ENCODE data around the gene TMED9. TPM values are rescaled to one million over a fixed set of nuclear protein-coding genes. Genes with fewer than 3 reads are reported as not detected.

TMED9 gene
- total RNA-seq, 1 experiment from 2014 or later = 156 TPM

DNA sequence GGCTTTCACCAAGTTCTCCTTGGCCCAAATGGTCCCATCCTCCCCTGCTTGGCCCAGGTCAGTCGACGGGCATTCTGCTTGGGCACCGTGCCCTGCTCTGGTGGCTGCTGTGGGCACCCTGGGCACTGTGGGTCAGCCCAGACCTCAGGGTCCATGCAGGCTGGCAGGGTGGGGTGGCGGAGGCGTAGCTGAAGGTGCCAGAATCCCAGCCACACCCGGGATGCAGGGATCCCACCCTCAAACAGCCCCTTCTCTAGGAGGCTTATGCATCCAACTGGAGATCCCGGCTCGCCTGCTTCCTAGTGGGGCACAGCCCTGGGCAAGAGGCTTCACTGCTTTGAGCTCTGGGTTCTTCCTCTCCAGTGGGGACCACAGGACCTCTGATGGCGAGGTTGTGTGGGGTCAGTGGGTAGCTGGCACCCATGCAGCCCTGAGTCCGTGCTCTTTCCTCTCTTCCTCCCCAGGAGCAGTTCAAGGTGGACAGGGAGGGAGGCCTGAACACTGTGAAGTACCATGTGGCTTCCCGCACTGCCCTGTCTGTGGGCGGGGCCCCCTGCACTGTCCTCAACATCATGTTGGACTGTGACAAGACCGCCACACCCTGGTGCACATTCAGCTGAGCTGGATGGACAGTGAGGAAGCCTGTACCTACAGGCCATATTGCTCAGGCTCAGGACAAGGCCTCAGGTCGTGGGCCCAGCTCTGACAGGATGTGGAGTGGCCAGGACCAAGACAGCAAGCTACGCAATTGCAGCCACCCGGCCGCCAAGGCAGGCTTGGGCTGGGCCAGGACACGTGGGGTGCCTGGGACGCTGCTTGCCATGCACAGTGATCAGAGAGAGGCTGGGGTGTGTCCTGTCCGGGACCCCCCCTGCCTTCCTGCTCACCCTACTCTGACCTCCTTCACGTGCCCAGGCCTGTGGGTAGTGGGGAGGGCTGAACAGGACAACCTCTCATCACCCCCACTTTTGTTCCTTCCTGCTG, 17.4 kb downstream of the TMED9 start:
- no peaks in the 10 kb centered on the region for H3K79me2 ChIP-seq (ENCODE audit: insufficient read depth, low read length)
- no peak overlapping the region for H3K18ac ChIP-seq (ENCODE audit: insufficient read length, low read depth, low read length)
- no peak for DNase-seq
- no peak overlapping the region for H3K27ac Mint-ChIP-seq
- H4K8ac ChIP-seq (replicated peaks; ENCODE audit: insufficient read length, low read depth, low read length) = no peak overlapping the region
- H4K91ac ChIP-seq (ENCODE audit: insufficient read length, low read depth, low read length) = no peak overlapping the region
- no peak overlapping the region for H2BK20ac ChIP-seq (ENCODE audit: low read depth, low read length, poor library complexity, severe bottlenecking)
- no peak overlapping the region for H2BK5ac ChIP-seq (ENCODE audit: insufficient read length, low read length)
- no peak overlapping the region for H4K5ac ChIP-seq (ENCODE audit: insufficient read length, low read depth, low read length)
- H3K4ac ChIP-seq (ENCODE audit: low read depth, low read length) = no peak overlapping the region
- no peaks in the 10 kb centered on the region for H3K9me3 Mint-ChIP-seq
- no peak overlapping the region for H3K4me3 Mint-ChIP-seq
- no peak overlapping the region for H3K4me2 ChIP-seq (ENCODE audit: insufficient read depth, insufficient read length, low read length)
- H3K27me3 ChIP-seq (ENCODE audit: insufficient read depth, low read length) = no peaks in the 10 kb centered on the region
- WGBS (ENCODE audit: extremely low coverage, insufficient read length, low lambda C conversion rate) = no CpG with 5 or more reads among the region's 21 CpGs
- peaks cover 2 to 21% (median 15%) of the 10 kb centered on the region in 3 experiments; a peak in 5 of 7 replicates for H3K36me3 Mint-ChIP-seq (ENCODE audit: insufficient read depth in 1 of 3, low read depth in 3 of 3)
- no peaks in the 10 kb centered on the region; the same call in 1 of the 2 replicates for H3K4me1 ChIP-seq (ENCODE audit: insufficient read depth, low read length)
- no peaks in the 10 kb centered on the region for H3K79me1 ChIP-seq (ENCODE audit: insufficient read depth, low read depth, low read length, poor library complexity, severe bottlenecking)
- no peak overlapping the region for H2BK120ac ChIP-seq (ENCODE audit: low read depth, low read length, poor library complexity, severe bottlenecking)
- no peaks in the 10 kb centered on the region for H4K20me1 ChIP-seq (ENCODE audit: control insufficient read depth, insufficient read depth, insufficient read length)
- H2BK15ac ChIP-seq (ENCODE audit: low read depth, low read length) = no peak overlapping the region
- H3K23me2 ChIP-seq (ENCODE audit: insufficient read length, low read depth, low read length, poor library complexity, severe bottlenecking) = no peaks in the 10 kb centered on the region
- no peak overlapping the region for H2AK5ac ChIP-seq (ENCODE audit: insufficient read length, low read length)
- H3K27me3 Mint-ChIP-seq (ENCODE audit: low read depth) = no peaks in the 10 kb centered on the region
- TF ChIP-seq, protein P1, sequence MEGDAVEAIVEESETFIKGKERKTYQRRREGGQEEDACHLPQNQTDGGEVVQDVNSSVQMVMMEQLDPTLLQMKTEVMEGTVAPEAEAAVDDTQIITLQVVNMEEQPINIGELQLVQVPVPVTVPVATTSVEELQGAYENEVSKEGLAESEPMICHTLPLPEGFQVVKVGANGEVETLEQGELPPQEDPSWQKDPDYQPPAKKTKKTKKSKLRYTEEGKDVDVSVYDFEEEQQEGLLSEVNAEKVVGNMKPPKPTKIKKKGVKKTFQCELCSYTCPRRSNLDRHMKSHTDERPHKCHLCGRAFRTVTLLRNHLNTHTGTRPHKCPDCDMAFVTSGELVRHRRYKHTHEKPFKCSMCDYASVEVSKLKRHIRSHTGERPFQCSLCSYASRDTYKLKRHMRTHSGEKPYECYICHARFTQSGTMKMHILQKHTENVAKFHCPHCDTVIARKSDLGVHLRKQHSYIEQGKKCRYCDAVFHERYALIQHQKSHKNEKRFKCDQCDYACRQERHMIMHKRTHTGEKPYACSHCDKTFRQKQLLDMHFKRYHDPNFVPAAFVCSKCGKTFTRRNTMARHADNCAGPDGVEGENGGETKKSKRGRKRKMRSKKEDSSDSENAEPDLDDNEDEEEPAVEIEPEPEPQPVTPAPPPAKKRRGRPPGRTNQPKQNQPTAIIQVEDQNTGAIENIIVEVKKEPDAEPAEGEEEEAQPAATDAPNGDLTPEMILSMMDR (conservative IDR thresholded peaks at IDR 0.05) = no peak
- H3K4me1 Mint-ChIP-seq = peaks cover 13 to 19% of the 10 kb centered on the region in 2 experiments
- H3K27ac ChIP-seq (ENCODE audit: insufficient read length, low read depth, low read length) = no peak overlapping the region
- no peak overlapping the region for H3T11ph ChIP-seq (ENCODE audit: low read length)
- H3K14ac ChIP-seq (ENCODE audit: insufficient read depth, low read length) = no peak overlapping the region
- H2AFZ ChIP-seq (ENCODE audit: low read length) = no peak overlapping the region
- no peak overlapping the region for H3K23ac ChIP-seq (ENCODE audit: insufficient read length, low read depth, low read length)
- no peak overlapping the region for H2BK12ac ChIP-seq (ENCODE audit: insufficient read length, low read depth, low read length)
- no peak overlapping the region for H3K9ac ChIP-seq (ENCODE audit: extremely low read depth, insufficient read length, low read length)
- no peaks in the 10 kb centered on the region for H3K9me3 ChIP-seq (ENCODE audit: control insufficient read depth, low read depth, low read length)
- no peak overlapping the region for H3K56ac ChIP-seq (ENCODE audit: insufficient read length, low read depth, low read length)
